Gastrocnemius medialis (tissue), 4 donors: ENCODE data around the gene COL23A1.

ENCODE experiments used
- POLR2A ChIP-seq, 2 donors: fragments of 450-650 bp; IDR thresholded peaks; one replicate each; pipeline ENCODE4 v1.6.1; 2017; ENCODE audit warnings: antibody characterized with exemption in 2 of 2, mild to moderate bottlenecking in 2 of 2, moderate library complexity in 2 of 2
- TF ChIP-seq, protein P1 (sequence below), 5 experiments: fragments of 450-650 bp in 3 of 5; fragments of 200-600 bp in 2 of 5; sonication (generic) in 2 of 5; IDR thresholded peaks in 4 of 5; conservative IDR thresholded peaks in 1 of 5; 1 replicate in 4 of 5; 2 replicates in 1 of 5; pipeline ENCODE4 v1.5.1; 2016 to 2019; ENCODE audit warnings: antibody characterized with exemption in 5 of 5, mild to moderate bottlenecking in 3 of 5, moderate library complexity in 3 of 5

DNA sequence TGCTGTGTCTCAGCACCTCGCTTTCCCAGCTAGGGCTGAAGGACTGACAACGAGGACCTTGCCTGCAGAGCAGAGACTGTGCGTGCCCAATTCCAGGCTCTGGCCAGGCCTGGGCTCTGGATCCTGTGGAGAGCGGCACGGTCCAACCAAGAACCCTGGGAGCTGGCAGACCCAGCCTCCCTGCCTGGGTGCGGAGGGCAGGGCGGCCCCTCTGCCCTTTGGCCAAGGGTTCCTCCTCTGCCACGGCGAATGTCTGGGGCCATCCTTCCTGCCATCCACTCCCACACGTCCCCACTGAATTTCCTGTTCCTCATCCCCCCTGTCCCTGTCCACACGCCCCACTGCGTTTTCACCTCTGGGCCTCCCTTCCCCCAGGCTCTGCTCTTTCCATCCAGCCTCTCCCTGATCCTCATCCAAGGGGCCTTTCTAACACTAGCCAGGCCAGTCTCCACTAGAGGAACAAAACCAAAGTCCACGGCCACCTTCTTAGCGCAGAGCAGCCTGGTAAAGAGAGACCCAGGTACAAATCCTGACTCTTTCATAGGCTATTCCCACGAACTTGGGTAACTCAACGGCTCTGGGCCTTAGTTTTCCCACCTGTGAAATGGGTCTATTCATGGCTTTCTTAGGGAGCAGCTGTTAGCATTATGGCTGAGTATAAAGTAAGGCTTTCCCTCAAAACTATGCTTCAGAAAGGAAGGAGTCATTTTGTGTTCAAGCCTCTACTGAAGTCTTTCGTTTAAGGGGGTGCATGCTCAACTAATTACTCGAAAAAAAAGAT is 262.1 kb downstream of the COL23A1 start:
- TF ChIP-seq, protein P1, sequence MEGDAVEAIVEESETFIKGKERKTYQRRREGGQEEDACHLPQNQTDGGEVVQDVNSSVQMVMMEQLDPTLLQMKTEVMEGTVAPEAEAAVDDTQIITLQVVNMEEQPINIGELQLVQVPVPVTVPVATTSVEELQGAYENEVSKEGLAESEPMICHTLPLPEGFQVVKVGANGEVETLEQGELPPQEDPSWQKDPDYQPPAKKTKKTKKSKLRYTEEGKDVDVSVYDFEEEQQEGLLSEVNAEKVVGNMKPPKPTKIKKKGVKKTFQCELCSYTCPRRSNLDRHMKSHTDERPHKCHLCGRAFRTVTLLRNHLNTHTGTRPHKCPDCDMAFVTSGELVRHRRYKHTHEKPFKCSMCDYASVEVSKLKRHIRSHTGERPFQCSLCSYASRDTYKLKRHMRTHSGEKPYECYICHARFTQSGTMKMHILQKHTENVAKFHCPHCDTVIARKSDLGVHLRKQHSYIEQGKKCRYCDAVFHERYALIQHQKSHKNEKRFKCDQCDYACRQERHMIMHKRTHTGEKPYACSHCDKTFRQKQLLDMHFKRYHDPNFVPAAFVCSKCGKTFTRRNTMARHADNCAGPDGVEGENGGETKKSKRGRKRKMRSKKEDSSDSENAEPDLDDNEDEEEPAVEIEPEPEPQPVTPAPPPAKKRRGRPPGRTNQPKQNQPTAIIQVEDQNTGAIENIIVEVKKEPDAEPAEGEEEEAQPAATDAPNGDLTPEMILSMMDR (IDR thresholded peaks at IDR 0.05 in 4 of 5, conservative IDR thresholded peaks at IDR 0.05 in 1 of 5), result no peak
- no peak for TF ChIP-seq POLR2A (IDR thresholded peaks at IDR 0.05)
